HFFc6 (cell line): ENCODE measurements around the gene EIPR1. TPM values are rescaled to one million over a fixed set of nuclear protein-coding genes. Genes with fewer than 3 reads are reported as not detected.
"Not testable (repeated sequence)": the region's sequence is repeated elsewhere in the genome, so short reads cannot be mapped to it uniquely, and the experiment has no call there.

Experiments
- DNase-seq: peaks from one replicate; pipeline ENCODE4 v3.0.0-alpha.2; 2018
- H3K27ac Mint-ChIP-seq: 2 replicates; pipeline ENCODE4 v1.8.0; 2020; ENCODE audit warnings: mild to moderate bottlenecking, mixed read lengths
- H3K27me3 Mint-ChIP-seq: 2 replicates; pipeline ENCODE4 v1.8.0; 2021; ENCODE audit warnings: mild to moderate bottlenecking, moderate library complexity, mixed read lengths; ENCODE audit not compliant: insufficient read depth
- H3K36me3 Mint-ChIP-seq: 2 replicates; pipeline ENCODE4 v1.8.0; 2021; ENCODE audit warnings: low read depth, mixed read lengths
- H3K4me1 Mint-ChIP-seq: 2 replicates; pipeline ENCODE4 v1.8.0; 2020; ENCODE audit warnings: low read depth, mixed read lengths
- H3K4me3 Mint-ChIP-seq: 2 replicates; pipeline ENCODE4 v1.8.0; 2020; ENCODE audit warnings: mild to moderate bottlenecking, moderate library complexity, mixed read lengths
- H3K9me3 Mint-ChIP-seq: 2 replicates; pipeline ENCODE4 v1.8.0; 2020; ENCODE audit warnings: mild to moderate bottlenecking, mixed read lengths
- total RNA-seq, 6 experiments: library from RNA; stranded (reverse); fragmentation: NEBNext Ultra II Directional; extraction: Animal tissue kit (Norgen Biotek cat#: 25700); gene quantifications; 2 replicates in 1 of 6; 3 replicates in 5 of 6; pipeline ENCODE4 v1.2.3, GENCODE V29; 2021
- TF ChIP-seq, protein P1 (sequence below): fragments of 200-600 bp; sonication (generic); IDR thresholded peaks from 2 replicates; pipeline ENCODE4 v1.5.0; 2021; ENCODE audit warnings: antibody characterized with exemption, mild to moderate bottlenecking

Gene EIPR1
- total RNA-seq, 6 experiments from 2014 or later = 26.6 to 30.9 (median 28.8) TPM

DNA sequence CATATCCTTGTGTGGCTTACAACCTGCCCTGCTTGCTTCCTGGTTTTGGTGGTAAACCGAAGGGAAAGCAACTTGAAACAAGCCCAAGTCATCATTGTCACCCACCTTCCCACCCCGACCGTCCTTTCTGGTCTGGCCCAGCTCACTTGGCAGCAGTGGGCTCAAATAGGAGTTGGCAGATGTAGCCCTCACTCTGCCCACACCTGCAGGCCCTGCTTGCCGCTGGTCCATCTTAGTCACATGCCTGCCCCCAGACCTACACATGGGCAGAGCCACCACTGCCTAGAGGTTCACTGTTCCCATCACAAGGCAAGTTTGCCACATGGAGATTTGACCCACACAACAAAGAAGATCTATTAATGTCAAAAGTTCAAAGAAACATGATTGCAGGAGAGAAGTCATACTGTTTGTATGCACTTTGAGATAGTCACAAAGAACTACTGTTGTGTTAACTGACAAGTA lies 9.3 kb downstream of the EIPR1 start:
- TF ChIP-seq, protein P1, sequence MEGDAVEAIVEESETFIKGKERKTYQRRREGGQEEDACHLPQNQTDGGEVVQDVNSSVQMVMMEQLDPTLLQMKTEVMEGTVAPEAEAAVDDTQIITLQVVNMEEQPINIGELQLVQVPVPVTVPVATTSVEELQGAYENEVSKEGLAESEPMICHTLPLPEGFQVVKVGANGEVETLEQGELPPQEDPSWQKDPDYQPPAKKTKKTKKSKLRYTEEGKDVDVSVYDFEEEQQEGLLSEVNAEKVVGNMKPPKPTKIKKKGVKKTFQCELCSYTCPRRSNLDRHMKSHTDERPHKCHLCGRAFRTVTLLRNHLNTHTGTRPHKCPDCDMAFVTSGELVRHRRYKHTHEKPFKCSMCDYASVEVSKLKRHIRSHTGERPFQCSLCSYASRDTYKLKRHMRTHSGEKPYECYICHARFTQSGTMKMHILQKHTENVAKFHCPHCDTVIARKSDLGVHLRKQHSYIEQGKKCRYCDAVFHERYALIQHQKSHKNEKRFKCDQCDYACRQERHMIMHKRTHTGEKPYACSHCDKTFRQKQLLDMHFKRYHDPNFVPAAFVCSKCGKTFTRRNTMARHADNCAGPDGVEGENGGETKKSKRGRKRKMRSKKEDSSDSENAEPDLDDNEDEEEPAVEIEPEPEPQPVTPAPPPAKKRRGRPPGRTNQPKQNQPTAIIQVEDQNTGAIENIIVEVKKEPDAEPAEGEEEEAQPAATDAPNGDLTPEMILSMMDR = no peak
- Mint-ChIP-seq H3K36me3 (peaks cover 7% of the 10 kb centered on the region), H3K27ac (no peak overlapping the region), H3K9me3 (peaks cover 5% of the 10 kb centered on the region; the same call in 1 of the 2 replicates), H3K4me3 (no peak overlapping the region), H3K27me3 (no peaks in the 10 kb centered on the region; the same call in 1 of the 2 replicates), H3K4me1 (no peaks in the 10 kb centered on the region)
- DNase-seq = no peak

DNA sequence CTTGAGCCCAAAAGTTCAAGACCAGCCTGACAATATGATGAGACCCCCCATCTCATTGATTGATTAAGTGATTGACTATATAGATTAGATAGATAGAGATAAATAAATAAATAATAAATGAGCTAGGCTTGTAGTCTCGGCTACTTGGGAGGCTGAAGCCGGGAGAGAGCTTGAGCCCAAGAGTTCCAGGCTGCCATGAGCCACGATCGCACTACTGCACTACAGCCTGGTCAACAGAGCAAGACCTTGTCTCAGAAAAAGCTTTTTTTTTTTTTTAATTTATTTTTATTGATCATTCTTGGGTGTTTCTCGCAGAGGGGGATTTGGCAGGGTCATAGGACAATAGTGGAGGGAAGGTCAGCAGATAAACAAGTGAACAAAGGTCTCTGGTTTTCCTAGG lies 12.4 kb downstream of the EIPR1 start:
- H3K9me3 Mint-ChIP-seq = peaks cover 5% of the 10 kb centered on the region; the same call in 1 of the 2 replicates
- H3K4me3 Mint-ChIP-seq = no peak overlapping the region
- H3K4me1 Mint-ChIP-seq = no peaks in the 10 kb centered on the region
- TF ChIP-seq, protein P1 = no peak
- no peak overlapping the region for H3K27ac Mint-ChIP-seq
- no peaks in the 10 kb centered on the region; the same call in 1 of the 2 replicates for H3K27me3 Mint-ChIP-seq
- no peak for DNase-seq
- H3K36me3 Mint-ChIP-seq = peaks cover 7% of the 10 kb centered on the region

GRCh38 chr2:3361518-3362389 lies 15.9 kb downstream of the EIPR1 start:
- Mint-ChIP-seq H3K4me3 (no peak overlapping the region), H3K36me3 (no peaks in the 10 kb centered on the region), H3K27ac (no peak overlapping the region; the same call in 1 of the 2 replicates), H3K9me3 (no peaks in the 10 kb centered on the region), H3K4me1 (no peaks in the 10 kb centered on the region), H3K27me3 (no peaks in the 10 kb centered on the region; the same call in 1 of the 2 replicates)
- TF ChIP-seq, protein P1 = no peak
- no peak for DNase-seq

DNA sequence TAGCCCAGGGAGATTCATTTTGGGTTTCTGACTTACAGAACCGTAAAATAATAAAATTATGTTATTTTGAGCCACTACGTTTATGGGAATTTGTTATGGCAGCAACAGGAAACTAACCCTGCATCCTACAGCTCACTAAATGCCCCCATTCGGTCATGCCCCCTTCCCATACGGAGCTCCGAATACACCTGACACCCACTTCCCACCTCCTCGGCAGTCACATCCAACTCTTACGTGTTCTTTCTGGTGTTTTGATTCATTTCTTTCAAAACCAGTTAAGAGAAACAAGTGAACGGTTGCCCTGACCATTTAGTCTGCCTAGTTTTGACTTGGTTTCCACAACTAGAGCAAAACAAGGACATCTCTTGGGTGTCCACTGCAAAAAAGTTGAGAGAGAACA lies 19.7 kb downstream of the EIPR1 start:
- Mint-ChIP-seq H3K36me3 (peaks cover 14% of the 10 kb centered on the region), H3K4me3 (no peak overlapping the region), H3K27ac (no peak overlapping the region), H3K9me3 (no peaks in the 10 kb centered on the region), H3K27me3 (peaks cover 2% of the 10 kb centered on the region), H3K4me1 (no peaks in the 10 kb centered on the region)
- TF ChIP-seq, protein P1 = no peak
- DNase-seq = no peak

- not testable (repeated sequence) for H3K27ac Mint-ChIP-seq, H3K4me3 Mint-ChIP-seq, H3K4me1 Mint-ChIP-seq, H3K27me3 Mint-ChIP-seq, H3K9me3 Mint-ChIP-seq, DNase-seq
- peaks cover 18% of the 10 kb centered on the region for H3K36me3 Mint-ChIP-seq
Measured at GRCh38 chr2:3357446-3357845, 20.2 kb downstream of the EIPR1 start.

- no peak for DNase-seq
- H3K4me3 Mint-ChIP-seq = no peak overlapping the region
- no peaks in the 10 kb centered on the region for H3K9me3 Mint-ChIP-seq
- no peak overlapping the region for H3K27ac Mint-ChIP-seq
- peaks cover 2% of the 10 kb centered on the region for H3K27me3 Mint-ChIP-seq
- TF ChIP-seq, protein P1 = no peak
- H3K4me1 Mint-ChIP-seq = no peaks in the 10 kb centered on the region
- H3K36me3 Mint-ChIP-seq = peaks cover 21% of the 10 kb centered on the region
Measured at GRCh38 chr2:3356799-3357198, 20.8 kb downstream of the EIPR1 start.
